Ishikawa (cell line): ENCODE results near the gene ZSWIM5.

ENCODE experiments used
- EGR1 ChIP-seq: IDR thresholded peaks from 2 replicates; pipeline ENCODE4 v1.6.1; 2012
- RAD21 ChIP-seq: IDR thresholded peaks from 2 replicates; pipeline ENCODE4 v1.6.1; 2012; ENCODE audit warnings: low read depth
- REST ChIP-seq: IDR thresholded peaks from 2 replicates; pipeline ENCODE4 v1.6.1; 2012; ENCODE audit warnings: low read depth, mild to moderate bottlenecking
- TAF1 ChIP-seq: IDR thresholded peaks from 2 replicates; pipeline ENCODE4 v1.6.1; 2012; ENCODE audit warnings: low read depth, mild to moderate bottlenecking
- USF1 ChIP-seq: IDR thresholded peaks from 2 replicates; pipeline ENCODE4 v1.6.1; 2012

- TF ChIP-seq EGR1: no peak
- no peak for TF ChIP-seq RAD21
- TF ChIP-seq REST: no peak
- no peak for TF ChIP-seq TAF1
- no peak for TF ChIP-seq USF1
Observed at GRCh38 chr1:45172005-45172404, 34.4 kb downstream of the ZSWIM5 start.
